Esophagus muscularis mucosa (tissue), 4 donors: ENCODE results near the gene IWS1.

Source experiments
- EP300 ChIP-seq: sonication (generic); formaldehyde crosslinking; IDR thresholded peaks from one replicate; pipeline ENCODE4 v1.6.1; 2017; ENCODE audit warnings: antibody characterized with exemption
- POLR2AphosphoS5 ChIP-seq, 2 donors: sonication (generic); formaldehyde crosslinking; IDR thresholded peaks; one replicate each; pipeline ENCODE4 v1.6.1; 2017; ENCODE audit warnings: antibody characterized with exemption in 2 of 2
- TF ChIP-seq, protein P1 (sequence below), 3 experiments: fragments of 200-600 bp in 2 of 3; fragments of 450-650 bp in 1 of 3; sonication (generic) in 2 of 3; IDR thresholded peaks; one replicate each; pipeline ENCODE4 v1.5.1; 2017 to 2019; ENCODE audit warnings: antibody characterized with exemption in 3 of 3, mild to moderate bottlenecking in 2 of 3, moderate library complexity in 1 of 3

GRCh38 chr2:127449898-127450297, 76.4 kb downstream of the IWS1 start:
- no peak for TF ChIP-seq POLR2AphosphoS5 (IDR thresholded peaks at IDR 0.05)
- TF ChIP-seq EP300 = no peak
- TF ChIP-seq, protein P1, sequence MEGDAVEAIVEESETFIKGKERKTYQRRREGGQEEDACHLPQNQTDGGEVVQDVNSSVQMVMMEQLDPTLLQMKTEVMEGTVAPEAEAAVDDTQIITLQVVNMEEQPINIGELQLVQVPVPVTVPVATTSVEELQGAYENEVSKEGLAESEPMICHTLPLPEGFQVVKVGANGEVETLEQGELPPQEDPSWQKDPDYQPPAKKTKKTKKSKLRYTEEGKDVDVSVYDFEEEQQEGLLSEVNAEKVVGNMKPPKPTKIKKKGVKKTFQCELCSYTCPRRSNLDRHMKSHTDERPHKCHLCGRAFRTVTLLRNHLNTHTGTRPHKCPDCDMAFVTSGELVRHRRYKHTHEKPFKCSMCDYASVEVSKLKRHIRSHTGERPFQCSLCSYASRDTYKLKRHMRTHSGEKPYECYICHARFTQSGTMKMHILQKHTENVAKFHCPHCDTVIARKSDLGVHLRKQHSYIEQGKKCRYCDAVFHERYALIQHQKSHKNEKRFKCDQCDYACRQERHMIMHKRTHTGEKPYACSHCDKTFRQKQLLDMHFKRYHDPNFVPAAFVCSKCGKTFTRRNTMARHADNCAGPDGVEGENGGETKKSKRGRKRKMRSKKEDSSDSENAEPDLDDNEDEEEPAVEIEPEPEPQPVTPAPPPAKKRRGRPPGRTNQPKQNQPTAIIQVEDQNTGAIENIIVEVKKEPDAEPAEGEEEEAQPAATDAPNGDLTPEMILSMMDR (IDR thresholded peaks at IDR 0.05) = no peak
